Panc1 (cell line): ENCODE measurements around the gene FKBP4.

Experiments used
- SIN3A ChIP-seq: IDR thresholded peaks from 2 replicates; pipeline ENCODE4 v1.6.1; 2012; ENCODE audit warnings: low read depth, mild to moderate bottlenecking, low read length, moderate library complexity, borderline replicate concordance; ENCODE audit not compliant: insufficient read depth
- TCF7L2 ChIP-seq: IDR thresholded peaks from 2 replicates; pipeline ENCODE4 v1.6.1; 2011; ENCODE audit warnings: mild to moderate bottlenecking, low read depth, low read length, inconsistent platforms
- TF ChIP-seq, protein P1 (sequence below): fragments of 450-650 bp; IDR thresholded peaks from 2 replicates; pipeline ENCODE4 v1.5.1; 2017; ENCODE audit warnings: mild to moderate bottlenecking

- TF ChIP-seq, protein P1, sequence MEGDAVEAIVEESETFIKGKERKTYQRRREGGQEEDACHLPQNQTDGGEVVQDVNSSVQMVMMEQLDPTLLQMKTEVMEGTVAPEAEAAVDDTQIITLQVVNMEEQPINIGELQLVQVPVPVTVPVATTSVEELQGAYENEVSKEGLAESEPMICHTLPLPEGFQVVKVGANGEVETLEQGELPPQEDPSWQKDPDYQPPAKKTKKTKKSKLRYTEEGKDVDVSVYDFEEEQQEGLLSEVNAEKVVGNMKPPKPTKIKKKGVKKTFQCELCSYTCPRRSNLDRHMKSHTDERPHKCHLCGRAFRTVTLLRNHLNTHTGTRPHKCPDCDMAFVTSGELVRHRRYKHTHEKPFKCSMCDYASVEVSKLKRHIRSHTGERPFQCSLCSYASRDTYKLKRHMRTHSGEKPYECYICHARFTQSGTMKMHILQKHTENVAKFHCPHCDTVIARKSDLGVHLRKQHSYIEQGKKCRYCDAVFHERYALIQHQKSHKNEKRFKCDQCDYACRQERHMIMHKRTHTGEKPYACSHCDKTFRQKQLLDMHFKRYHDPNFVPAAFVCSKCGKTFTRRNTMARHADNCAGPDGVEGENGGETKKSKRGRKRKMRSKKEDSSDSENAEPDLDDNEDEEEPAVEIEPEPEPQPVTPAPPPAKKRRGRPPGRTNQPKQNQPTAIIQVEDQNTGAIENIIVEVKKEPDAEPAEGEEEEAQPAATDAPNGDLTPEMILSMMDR: no peak
- TF ChIP-seq SIN3A (no peak), TCF7L2 (no peak)
Measured at GRCh38 chr12:2836574-2836973, 41.8 kb downstream of the FKBP4 start.
